HEK293 (cell line): ENCODE data around the gene TSPAN9.

Source experiments
- CTCF ChIP-seq: fragments of 450-650 bp; formaldehyde crosslinking; IDR thresholded peaks from 2 replicates; pipeline ENCODE4 v1.5.1; 2016; ENCODE audit warnings: missing biosample characterization, missing genetic modification characterization
- REST ChIP-seq: fragments of 450-650 bp; formaldehyde crosslinking; IDR thresholded peaks from 2 replicates; pipeline ENCODE4 v1.5.1; 2016; ENCODE audit warnings: missing biosample characterization, missing genetic modification characterization
- SP2 ChIP-seq: fragments of 450-650 bp; formaldehyde crosslinking; IDR thresholded peaks from 2 replicates; pipeline ENCODE4 v1.5.1; 2016; ENCODE audit warnings: missing biosample characterization, missing genetic modification characterization
- ZNF10 ChIP-seq: fragments of 450-650 bp; formaldehyde crosslinking; IDR thresholded peaks from 2 replicates; pipeline ENCODE4 v1.5.1; 2017; ENCODE audit warnings: missing biosample characterization, missing genetic modification characterization
- ZNF24 ChIP-seq: fragments of 450-650 bp; formaldehyde crosslinking; IDR thresholded peaks from 2 replicates; pipeline ENCODE4 v1.5.1; 2016; ENCODE audit warnings: missing biosample characterization, missing genetic modification characterization
- ZNF26 ChIP-seq: fragments of 450-650 bp; formaldehyde crosslinking; IDR thresholded peaks from 2 replicates; pipeline ENCODE4 v1.5.1; 2016; ENCODE audit warnings: missing biosample characterization, missing genetic modification characterization
- ZNF274 ChIP-seq, 2 experiments: fragments of 200-500 bp in 1 of 2; fragments of 450-650 bp in 1 of 2; sonication (Bioruptor generic) in 1 of 2; formaldehyde crosslinking in 1 of 2; IDR thresholded peaks; 2 replicates each; pipeline versions ENCODE4 v1.5.1 to v1.6.1; 2014 to 2016; ENCODE audit warnings: borderline replicate concordance in 1 of 2, inconsistent platforms in 1 of 2, low read length in 1 of 2, missing biosample characterization in 1 of 2, missing genetic modification characterization in 1 of 2
- ZNF580 ChIP-seq: fragments of 450-650 bp; formaldehyde crosslinking; IDR thresholded peaks from 2 replicates; pipeline ENCODE4 v1.5.1; 2016; ENCODE audit warnings: missing biosample characterization, missing genetic modification characterization
- ZNF670 ChIP-seq: fragments of 450-650 bp; formaldehyde crosslinking; IDR thresholded peaks from 2 replicates; pipeline ENCODE4 v1.5.1; 2016; ENCODE audit warnings: missing biosample characterization, missing genetic modification characterization, low read depth
- ZNF76 ChIP-seq: fragments of 450-650 bp; formaldehyde crosslinking; IDR thresholded peaks from 2 replicates; pipeline ENCODE4; 2016; ENCODE audit warnings: low read depth, missing biosample characterization, missing genetic modification characterization, borderline replicate concordance

- TF ChIP-seq SP2 (tag by site-specific recombination) (no peak), CTCF (tag by site-specific recombination) (no peak), ZNF10 (tag by site-specific recombination) (no peak), ZNF76 (tag by site-specific recombination) (no peak), ZNF274 (IDR thresholded peaks at IDR 0.05; ENCODE audit: low read length) (no peak), ZNF274 (tag by site-specific recombination; IDR thresholded peaks at IDR 0.05; ENCODE audit: borderline replicate concordance) (no peak), ZNF670 (tag by site-specific recombination) (no peak), ZNF24 (no peak), REST (tag by site-specific recombination) (no peak), ZNF580 (no peak), ZNF26 (tag by site-specific recombination) (no peak)
Observed at GRCh38 chr12:3238196-3238595, 161.0 kb downstream of the TSPAN9 start.
